PC-9 (cell line): Measurements from ENCODE around the gene LRRD1. TPM values are rescaled to one million over a fixed set of nuclear protein-coding genes. Genes with fewer than 3 reads are reported as not detected.

ENCODE experiments used
- BruUV-seq: library from RNA; stranded (reverse); fragments of 400-500 nt; replicated peaks from 2 replicates; lab custom pipeline; 2021; lab: Mats Ljungman, UMichigan
- CTCF ChIA-PET: fragments of 300-600 bp; sonication (Branson Sonifier 250); formaldehyde crosslinking; loops from one replicate; lab custom pipeline; 2022; ENCODE audit warnings: antibody characterized with exemption; lab: Charles Lee
- POLR2A ChIA-PET: fragments of 300-600 bp; sonication (Branson Sonifier 250); formaldehyde crosslinking; loops from one replicate; lab custom pipeline; 2022; ENCODE audit warnings: antibody characterized with exemption; ENCODE audit not compliant: unreplicated experiment; lab: Charles Lee
- DNase-seq, 2 experiments: peaks; one replicate each; pipeline versions ENCODE4 v3.0.0 to v3.0.0-alpha.2; 2015 to 2022; ENCODE audit warnings: mixed read lengths in 1 of 2
- H2AFZ ChIP-seq: fragments of 200-600 bp; sonication (generic); 2 replicates; pipeline ENCODE4 v1.8.1; 2017; ENCODE audit warnings: antibody characterized with exemption
- H3F3A ChIP-seq: fragments of 200-600 bp; sonication (generic); 2 replicates; pipeline ENCODE4 v1.8.1; 2017; ENCODE audit warnings: antibody characterized with exemption, mild to moderate bottlenecking, low read depth; ENCODE audit not compliant: insufficient read depth
- H3K27ac ChIP-seq: fragments of 200-600 bp; sonication (generic); 2 replicates; pipeline ENCODE4 v1.6.1; 2016; ENCODE audit warnings: mixed run types
- H3K27me3 ChIP-seq: fragments of 200-600 bp; sonication (generic); 2 replicates; pipeline ENCODE4 v1.6.1; 2016; ENCODE audit warnings: low read depth, mixed run types; ENCODE audit not compliant: insufficient read depth
- H3K36me3 ChIP-seq: fragments of 200-600 bp; sonication (generic); 2 replicates; pipeline ENCODE4 v1.6.1; 2016; ENCODE audit warnings: low read depth, mixed run types
- H3K4me1 ChIP-seq: fragments of 200-600 bp; sonication (generic); replicated peaks from 2 replicates; pipeline ENCODE4 v1.6.1; 2016; ENCODE audit warnings: mixed run types; ENCODE audit not compliant: insufficient read depth
- H3K4me2 ChIP-seq: fragments of 200-600 bp; sonication (generic); 2 replicates; pipeline ENCODE4 v1.6.1; 2017; ENCODE audit warnings: mixed run types
- H3K4me3 ChIP-seq: fragments of 200-600 bp; sonication (generic); 2 replicates; pipeline ENCODE4 v1.6.1; 2016; ENCODE audit warnings: mixed run types
- H3K79me2 ChIP-seq: fragments of 200-600 bp; sonication (generic); 2 replicates; pipeline ENCODE4 v1.6.1; 2017; ENCODE audit warnings: low read depth, mixed run types
- H3K9me2 ChIP-seq: fragments of 200-600 bp; sonication (generic); 2 replicates; pipeline ENCODE4 v1.8.1; 2017; ENCODE audit warnings: mild to moderate bottlenecking; ENCODE audit not compliant: insufficient read depth
- H3K9me3 ChIP-seq: fragments of 200-600 bp; sonication (generic); 2 replicates; pipeline ENCODE4 v1.8.1; 2016; ENCODE audit warnings: low read depth; ENCODE audit not compliant: insufficient read depth
- H4K20me1 ChIP-seq: fragments of 200-600 bp; sonication (generic); 2 replicates; pipeline ENCODE4 v1.8.1; 2017; ENCODE audit not compliant: insufficient read depth
- EZH2 ChIP-seq: fragments of 200-600 bp; sonication (generic); IDR thresholded peaks from 2 replicates; pipeline ENCODE4 v1.8.0; 2017; ENCODE audit warnings: antibody characterized with exemption, low read depth
- intact Hi-C: fragments of 100-400 bp; cut with micrococcal nuclease; formaldehyde crosslinking; loops from one replicate; pipeline ENCODE4 v1.10.0; 2022; ENCODE audit not compliant: unreplicated experiment
- total RNA-seq: library from RNA; stranded (reverse); gene quantifications from 2 replicates; pipeline ENCODE4 v1.2.3, GENCODE V29; 2021
- TF ChIP-seq, protein P1 (sequence below): fragments of 200-600 bp; sonication (generic); conservative IDR thresholded peaks from 2 replicates; pipeline ENCODE4 v1.6.1; 2017; ENCODE audit warnings: mixed run types, antibody characterized with exemption, mild to moderate bottlenecking, moderate library complexity

LRRD1 gene
- total RNA-seq, 1 experiment from 2014 or later: not detected

DNA sequence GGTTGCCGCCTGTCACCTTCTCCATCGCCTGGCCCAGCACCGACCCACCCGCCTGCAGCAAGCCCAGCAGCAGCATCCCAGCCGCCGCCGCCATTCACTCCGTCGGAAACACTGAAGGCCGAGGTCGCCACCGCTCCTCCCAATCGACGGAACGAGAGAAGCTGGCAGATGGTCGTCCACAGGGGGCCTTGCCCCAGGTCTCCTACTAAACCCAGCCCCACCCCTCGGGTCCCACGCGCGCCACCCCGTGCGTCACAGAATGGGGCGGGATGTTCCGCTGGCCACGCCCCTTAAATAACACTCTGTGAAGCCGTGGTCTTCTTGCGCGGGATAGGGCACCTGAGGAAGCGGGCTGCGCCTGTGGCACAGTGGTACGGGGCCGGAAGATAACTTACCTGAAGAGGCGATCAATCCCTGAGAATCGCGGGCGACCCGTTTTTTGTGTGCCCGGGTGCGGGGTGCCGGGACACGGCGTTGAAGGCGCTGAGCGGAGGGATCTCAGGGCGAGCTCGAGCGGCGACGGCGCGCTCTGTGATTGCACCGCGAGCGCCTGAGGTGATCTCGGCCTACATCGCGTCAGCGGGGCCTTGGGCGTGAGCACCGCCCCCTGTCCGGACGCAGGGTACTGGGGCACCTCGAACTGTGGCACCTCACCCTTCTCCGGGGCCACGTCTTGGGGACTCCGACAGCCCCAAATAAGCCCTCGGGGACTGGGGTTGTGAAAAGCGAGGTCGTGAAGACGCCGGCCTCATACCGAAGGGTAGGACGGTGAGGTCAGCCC lies 44.5 kb downstream of the LRRD1 start, which contains the start of gene CYP51A1:
Gene CYP51A1, minus strand, starts transcription at position 207 of the 781 bp plus-strand sequence. Its CDS starts 113 bp downstream, at position 94.
- H3K36me3 ChIP-seq: peaks cover 19% of the 10 kb centered on the region
- H2AFZ ChIP-seq: peak within 1 kb of the TSS; percentile 85
- ChIA-PET POLR2A (interaction anchor here (0.6 kb wide), 1 partner anchor 984 kb away, joined by 3 read pairs; no protein-coding TSS in a partner anchor), CTCF (interaction anchor here (0.6 kb wide), 1 partner anchor 222 kb away, joined by 3 read pairs; no protein-coding TSS in a partner anchor)
- DNase-seq: peak; percentile 80 to 95
- peaks cover 24% of the 10 kb centered on the region for H4K20me1 ChIP-seq
- peak within 1 kb of the TSS; percentile 86 for H3K4me2 ChIP-seq
- H3K4me1 ChIP-seq: peaks cover 20% of the 10 kb centered on the region
- intact Hi-C loops: loop anchor here (1.0 kb wide), 2 partner anchors 313 to 577 kb away; partner anchors contain the start of gene GATAD1
- H3K79me2 ChIP-seq: peaks cover 48% of the 10 kb centered on the region
- no peaks in the 10 kb centered on the region for H3K27me3 ChIP-seq
- BruUV-seq: no TSS peak
- no peaks in the 10 kb centered on the region for H3K9me3 ChIP-seq
- no peaks in the 10 kb centered on the region for H3K9me2 ChIP-seq
- no peaks in the 10 kb centered on the region for H3F3A ChIP-seq
- TF ChIP-seq, protein P1, sequence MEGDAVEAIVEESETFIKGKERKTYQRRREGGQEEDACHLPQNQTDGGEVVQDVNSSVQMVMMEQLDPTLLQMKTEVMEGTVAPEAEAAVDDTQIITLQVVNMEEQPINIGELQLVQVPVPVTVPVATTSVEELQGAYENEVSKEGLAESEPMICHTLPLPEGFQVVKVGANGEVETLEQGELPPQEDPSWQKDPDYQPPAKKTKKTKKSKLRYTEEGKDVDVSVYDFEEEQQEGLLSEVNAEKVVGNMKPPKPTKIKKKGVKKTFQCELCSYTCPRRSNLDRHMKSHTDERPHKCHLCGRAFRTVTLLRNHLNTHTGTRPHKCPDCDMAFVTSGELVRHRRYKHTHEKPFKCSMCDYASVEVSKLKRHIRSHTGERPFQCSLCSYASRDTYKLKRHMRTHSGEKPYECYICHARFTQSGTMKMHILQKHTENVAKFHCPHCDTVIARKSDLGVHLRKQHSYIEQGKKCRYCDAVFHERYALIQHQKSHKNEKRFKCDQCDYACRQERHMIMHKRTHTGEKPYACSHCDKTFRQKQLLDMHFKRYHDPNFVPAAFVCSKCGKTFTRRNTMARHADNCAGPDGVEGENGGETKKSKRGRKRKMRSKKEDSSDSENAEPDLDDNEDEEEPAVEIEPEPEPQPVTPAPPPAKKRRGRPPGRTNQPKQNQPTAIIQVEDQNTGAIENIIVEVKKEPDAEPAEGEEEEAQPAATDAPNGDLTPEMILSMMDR: no peak
- TF ChIP-seq EZH2: no peak
- H3K27ac ChIP-seq: peak within 1 kb of the TSS; percentile 73
- H3K4me3 ChIP-seq: peak within 1 kb of the TSS; percentile 65

DNA sequence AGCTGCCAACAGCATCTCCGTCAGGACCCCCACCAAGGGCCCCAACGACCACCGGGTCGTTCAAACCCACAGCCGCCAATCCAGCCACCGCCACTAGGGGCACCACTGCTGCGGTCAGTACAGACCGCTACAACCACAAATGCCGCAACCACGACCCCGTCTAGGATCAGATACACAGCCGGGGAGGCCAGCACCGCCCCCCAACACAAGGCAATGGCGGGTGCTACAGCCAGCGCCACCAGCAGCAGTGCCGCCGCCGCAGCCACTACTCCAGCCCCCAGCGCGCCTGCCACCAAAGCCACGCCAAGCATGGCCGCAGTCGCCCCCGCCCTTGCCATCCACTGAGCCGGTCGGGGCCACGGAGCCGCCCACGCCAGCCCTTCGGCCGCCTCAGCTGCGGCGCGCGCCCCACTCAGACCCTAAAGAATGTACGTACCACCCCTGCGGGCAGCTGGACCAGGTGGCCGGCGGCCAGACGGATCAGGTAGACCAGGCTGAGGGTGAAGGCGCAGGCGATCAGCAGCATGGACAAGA lies 45.1 kb downstream of the LRRD1 start:
- Histone ChIP-seq H3K79me2 (peaks cover 49% of the 10 kb centered on the region), H3F3A (no peaks in the 10 kb centered on the region), H3K4me2 (peak overlapping the region; percentile 86), H3K27me3 (no peaks in the 10 kb centered on the region), H3K27ac (peak overlapping the region; percentile 73), H3K9me3 (no peaks in the 10 kb centered on the region), H4K20me1 (peaks cover 24% of the 10 kb centered on the region), H3K36me3 (peaks cover 23% of the 10 kb centered on the region), H3K9me2 (no peaks in the 10 kb centered on the region), H3K4me3 (peak overlapping the region; percentile 65), H2AFZ (peak overlapping the region; percentile 85), H3K4me1 (peaks cover 20% of the 10 kb centered on the region)
- POLR2A ChIA-PET: no interaction called here
- TF ChIP-seq, protein P1: peak; percentile 91
- TF ChIP-seq EZH2: no peak
- CTCF ChIA-PET: no interaction called here
- intact Hi-C loops: loop anchor here (1.0 kb wide), 2 partner anchors 313 to 577 kb away; partner anchors contain the start of gene GATAD1
- no TSS peak for BruUV-seq
- peak in 1 of 2 experiments; percentile 41 for DNase-seq

DNA sequence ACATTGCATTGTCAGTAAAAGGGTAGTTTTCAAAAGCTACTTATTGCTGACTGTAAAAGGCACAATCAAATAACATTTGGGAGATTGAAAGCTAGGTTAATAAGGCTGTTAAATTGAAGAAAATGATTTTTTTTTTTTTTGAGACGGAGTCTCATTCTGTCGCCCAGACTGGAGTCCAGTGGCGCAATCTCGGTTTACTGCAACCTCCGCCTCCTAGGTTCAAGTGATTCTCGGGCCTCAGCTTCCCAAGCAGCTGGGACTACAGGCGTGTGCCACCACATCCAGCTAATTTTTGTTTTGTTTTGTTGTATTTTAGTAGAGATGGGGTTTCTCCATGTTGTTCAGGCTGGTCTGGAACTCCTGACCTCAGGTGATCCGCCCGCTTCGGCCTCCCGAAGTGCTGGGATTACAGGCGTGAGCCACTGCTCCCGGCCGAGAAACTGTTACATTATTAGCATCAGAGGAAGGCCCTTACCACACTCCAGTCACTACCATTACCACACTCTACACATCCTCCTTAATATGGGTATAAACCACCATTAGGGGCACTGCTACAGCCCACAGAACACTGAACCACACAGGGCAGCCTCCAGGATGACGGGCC lies 45.7 kb downstream of the LRRD1 start:
- TF ChIP-seq, protein P1: no peak
- no peak for TF ChIP-seq EZH2
- Histone ChIP-seq H3F3A (no peaks in the 10 kb centered on the region), H3K4me3 (peak overlapping the region; percentile 65), H3K27ac (no peak overlapping the region), H4K20me1 (peaks cover 24% of the 10 kb centered on the region), H2AFZ (peak overlapping the region; percentile 85), H3K4me1 (peaks cover 20% of the 10 kb centered on the region), H3K9me3 (no peaks in the 10 kb centered on the region), H3K9me2 (no peaks in the 10 kb centered on the region), H3K27me3 (no peaks in the 10 kb centered on the region), H3K36me3 (peaks cover 23% of the 10 kb centered on the region), H3K4me2 (peak overlapping the region; percentile 86), H3K79me2 (peaks cover 49% of the 10 kb centered on the region)
- ChIA-PET POLR2A (no interaction called here), CTCF (interaction anchor here (0.7 kb wide), 3 partner anchors 44 to 476 kb away, joined by 3 to 5 read pairs (median 3); no protein-coding TSS in a partner anchor)
- intact Hi-C loops: no loop called here
- BruUV-seq: TSS peak; percentile 50
- no peak for DNase-seq
